ENCODE data around the gene RELN.

- no peak for TF ChIP-seq TAF1 (IDR thresholded peaks at IDR 0.05; ENCODE audit: low read depth, low read length)
- no peak for TF ChIP-seq POU2F2 (IDR thresholded peaks at IDR 0.05; ENCODE audit: low read depth, low read length)
- no peak for TF ChIP-seq POLR2AphosphoS5 (IDR thresholded peaks at IDR 0.05; ENCODE audit: low read depth, low read length)
- no peak for TF ChIP-seq POLR2A (IDR thresholded peaks at IDR 0.05; ENCODE audit: low read depth, low read length)
These were observed 40.1 kb downstream of the RELN start for GRCh38 chr7:103949374-103949773.
